PC-9 (cell line): Measurements from ENCODE around the gene NLGN2. TPM values are rescaled to one million over a fixed set of nuclear protein-coding genes. Genes with fewer than 3 reads are reported as not detected.
A peak's percentile ranks its signal among the peaks of the same experiment; 100 is the strongest.

Experiments used
- BruUV-seq: library from RNA; stranded (reverse); fragments of 400-500 nt; replicated peaks from 2 replicates; lab custom pipeline; 2021; lab: Mats Ljungman, UMichigan
- CTCF ChIA-PET: fragments of 300-600 bp; sonication (Branson Sonifier 250); formaldehyde crosslinking; loops from one replicate; lab custom pipeline; 2022; ENCODE audit warnings: antibody characterized with exemption; lab: Charles Lee
- POLR2A ChIA-PET: fragments of 300-600 bp; sonication (Branson Sonifier 250); formaldehyde crosslinking; loops from one replicate; lab custom pipeline; 2022; ENCODE audit warnings: antibody characterized with exemption; ENCODE audit not compliant: unreplicated experiment; lab: Charles Lee
- DNase-seq, 2 experiments: peaks; one replicate each; pipeline versions ENCODE4 v3.0.0 to v3.0.0-alpha.2; 2015 to 2022; ENCODE audit warnings: mixed read lengths in 1 of 2
- H2AFZ ChIP-seq: fragments of 200-600 bp; sonication (generic); 2 replicates; pipeline ENCODE4 v1.8.1; 2017; ENCODE audit warnings: antibody characterized with exemption
- H3F3A ChIP-seq: fragments of 200-600 bp; sonication (generic); 2 replicates; pipeline ENCODE4 v1.8.1; 2017; ENCODE audit warnings: antibody characterized with exemption, mild to moderate bottlenecking, low read depth; ENCODE audit not compliant: insufficient read depth
- H3K27ac ChIP-seq: fragments of 200-600 bp; sonication (generic); 2 replicates; pipeline ENCODE4 v1.6.1; 2016; ENCODE audit warnings: mixed run types
- H3K27me3 ChIP-seq: fragments of 200-600 bp; sonication (generic); 2 replicates; pipeline ENCODE4 v1.6.1; 2016; ENCODE audit warnings: low read depth, mixed run types; ENCODE audit not compliant: insufficient read depth
- H3K36me3 ChIP-seq: fragments of 200-600 bp; sonication (generic); 2 replicates; pipeline ENCODE4 v1.6.1; 2016; ENCODE audit warnings: low read depth, mixed run types
- H3K4me1 ChIP-seq: fragments of 200-600 bp; sonication (generic); replicated peaks from 2 replicates; pipeline ENCODE4 v1.6.1; 2016; ENCODE audit warnings: mixed run types; ENCODE audit not compliant: insufficient read depth
- H3K4me2 ChIP-seq: fragments of 200-600 bp; sonication (generic); 2 replicates; pipeline ENCODE4 v1.6.1; 2017; ENCODE audit warnings: mixed run types
- H3K4me3 ChIP-seq: fragments of 200-600 bp; sonication (generic); 2 replicates; pipeline ENCODE4 v1.6.1; 2016; ENCODE audit warnings: mixed run types
- H3K79me2 ChIP-seq: fragments of 200-600 bp; sonication (generic); 2 replicates; pipeline ENCODE4 v1.6.1; 2017; ENCODE audit warnings: low read depth, mixed run types
- H3K9me2 ChIP-seq: fragments of 200-600 bp; sonication (generic); 2 replicates; pipeline ENCODE4 v1.8.1; 2017; ENCODE audit warnings: mild to moderate bottlenecking; ENCODE audit not compliant: insufficient read depth
- H3K9me3 ChIP-seq: fragments of 200-600 bp; sonication (generic); 2 replicates; pipeline ENCODE4 v1.8.1; 2016; ENCODE audit warnings: low read depth; ENCODE audit not compliant: insufficient read depth
- H4K20me1 ChIP-seq: fragments of 200-600 bp; sonication (generic); 2 replicates; pipeline ENCODE4 v1.8.1; 2017; ENCODE audit not compliant: insufficient read depth
- EZH2 ChIP-seq: fragments of 200-600 bp; sonication (generic); IDR thresholded peaks from 2 replicates; pipeline ENCODE4 v1.8.0; 2017; ENCODE audit warnings: antibody characterized with exemption, low read depth
- intact Hi-C: fragments of 100-400 bp; cut with micrococcal nuclease; formaldehyde crosslinking; loops from one replicate; pipeline ENCODE4 v1.10.0; 2022; ENCODE audit not compliant: unreplicated experiment
- total RNA-seq: library from RNA; stranded (reverse); gene quantifications from 2 replicates; pipeline ENCODE4 v1.2.3, GENCODE V29; 2021
- TF ChIP-seq, protein P1 (sequence below): fragments of 200-600 bp; sonication (generic); conservative IDR thresholded peaks from 2 replicates; pipeline ENCODE4 v1.6.1; 2017; ENCODE audit warnings: mixed run types, antibody characterized with exemption, mild to moderate bottlenecking, moderate library complexity

The NLGN2 gene
- total RNA-seq, 1 experiment from 2014 or later = 86.3 TPM

DNA sequence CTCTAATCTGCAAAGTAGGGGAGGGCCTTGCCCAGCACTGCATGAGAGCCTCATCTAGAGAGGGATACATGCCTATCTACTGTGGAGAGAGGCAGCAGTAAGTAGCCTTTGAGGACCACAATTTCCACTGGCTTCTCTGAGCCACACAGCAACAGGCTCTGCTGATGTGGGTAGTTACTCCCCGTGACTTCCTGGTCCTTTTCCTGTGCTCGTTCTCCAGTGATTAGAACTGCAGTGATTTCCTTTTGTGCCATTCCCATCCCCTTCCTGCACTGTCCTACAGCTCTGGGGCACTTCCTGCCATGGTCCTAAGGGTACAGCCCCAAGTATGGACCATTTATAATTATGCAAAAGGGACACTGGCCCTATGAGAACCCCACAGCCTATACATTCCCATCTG is 16.3 kb upstream of the NLGN2 start:
- TF ChIP-seq, protein P1, sequence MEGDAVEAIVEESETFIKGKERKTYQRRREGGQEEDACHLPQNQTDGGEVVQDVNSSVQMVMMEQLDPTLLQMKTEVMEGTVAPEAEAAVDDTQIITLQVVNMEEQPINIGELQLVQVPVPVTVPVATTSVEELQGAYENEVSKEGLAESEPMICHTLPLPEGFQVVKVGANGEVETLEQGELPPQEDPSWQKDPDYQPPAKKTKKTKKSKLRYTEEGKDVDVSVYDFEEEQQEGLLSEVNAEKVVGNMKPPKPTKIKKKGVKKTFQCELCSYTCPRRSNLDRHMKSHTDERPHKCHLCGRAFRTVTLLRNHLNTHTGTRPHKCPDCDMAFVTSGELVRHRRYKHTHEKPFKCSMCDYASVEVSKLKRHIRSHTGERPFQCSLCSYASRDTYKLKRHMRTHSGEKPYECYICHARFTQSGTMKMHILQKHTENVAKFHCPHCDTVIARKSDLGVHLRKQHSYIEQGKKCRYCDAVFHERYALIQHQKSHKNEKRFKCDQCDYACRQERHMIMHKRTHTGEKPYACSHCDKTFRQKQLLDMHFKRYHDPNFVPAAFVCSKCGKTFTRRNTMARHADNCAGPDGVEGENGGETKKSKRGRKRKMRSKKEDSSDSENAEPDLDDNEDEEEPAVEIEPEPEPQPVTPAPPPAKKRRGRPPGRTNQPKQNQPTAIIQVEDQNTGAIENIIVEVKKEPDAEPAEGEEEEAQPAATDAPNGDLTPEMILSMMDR = no peak
- TF ChIP-seq EZH2 = no peak
- CTCF ChIA-PET = no interaction called here
- 0 out of 2 replicates have a peak, but pooled peaks cover 3% of the 10 kb centered on the region for H3K4me1 ChIP-seq
- POLR2A ChIA-PET = interaction anchor here (0.7 kb wide), 1 partner anchor 9 kb away, joined by 5 read pairs; no protein-coding TSS in a partner anchor
- H3F3A ChIP-seq = peaks cover 8% of the 10 kb centered on the region; the same call in 1 of the 2 replicates
- no TSS peak for BruUV-seq
- H2AFZ ChIP-seq = no peak overlapping the region
- H3K79me2 ChIP-seq = no peaks in the 10 kb centered on the region
- H3K9me2 ChIP-seq = no peaks in the 10 kb centered on the region
- intact Hi-C loops = no loop called here
- no peak overlapping the region for H3K27ac ChIP-seq
- no peak overlapping the region for H3K4me3 ChIP-seq
- no peak overlapping the region for H3K4me2 ChIP-seq
- H4K20me1 ChIP-seq = no peaks in the 10 kb centered on the region
- no peak for DNase-seq
- no peaks in the 10 kb centered on the region for H3K36me3 ChIP-seq
- no peaks in the 10 kb centered on the region for H3K27me3 ChIP-seq
- H3K9me3 ChIP-seq = no peaks in the 10 kb centered on the region

DNA sequence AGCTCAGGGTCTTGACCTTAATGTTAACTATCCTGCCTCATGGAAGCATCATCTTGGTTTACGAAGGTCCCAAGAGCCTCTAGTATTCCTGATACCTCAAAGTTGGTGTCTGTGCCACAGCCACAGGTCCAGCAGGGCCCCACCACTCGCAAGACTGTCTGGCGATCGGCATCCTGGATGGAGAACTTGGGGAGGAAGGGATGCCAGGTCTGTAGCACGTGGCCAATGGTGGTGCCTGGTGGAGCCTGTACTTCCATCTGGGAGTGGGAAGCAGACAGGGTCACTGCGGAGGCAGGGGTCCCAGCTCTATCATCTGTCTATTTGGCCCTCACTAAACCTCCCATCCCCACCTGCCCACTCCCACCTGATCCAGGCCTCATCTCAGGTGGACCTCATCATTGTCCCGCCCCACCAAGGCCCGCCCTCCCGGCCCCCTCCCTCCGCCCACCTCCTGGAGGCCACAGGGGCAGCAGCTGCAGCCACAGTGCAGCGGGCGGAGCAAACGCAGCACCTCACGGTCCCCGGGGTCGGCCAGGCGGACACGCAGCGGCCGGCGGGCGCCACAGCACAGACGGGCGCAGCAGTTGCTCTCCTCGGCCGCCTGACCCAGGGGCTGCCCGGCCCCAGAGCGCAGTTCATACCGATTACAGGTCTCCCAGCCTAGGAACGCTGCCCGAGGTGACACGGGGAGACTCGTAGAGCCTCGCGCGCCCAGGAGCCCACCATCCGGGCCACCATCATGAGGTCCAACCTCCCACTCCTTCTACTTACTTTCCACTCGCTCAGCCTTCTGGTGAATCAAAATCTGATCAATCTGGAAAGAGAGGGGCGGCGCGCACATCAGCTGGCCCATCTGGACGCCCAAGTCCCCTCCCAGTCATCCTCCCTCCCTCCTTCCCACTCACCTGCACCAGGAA is 14.7 kb upstream of the NLGN2 start:
- Histone ChIP-seq H3K36me3 (no peaks in the 10 kb centered on the region), H3K4me3 (peak overlapping the region; percentile 78), H2AFZ (no peak overlapping the region), H3K4me2 (peak overlapping the region; percentile 95), H3K9me3 (no peaks in the 10 kb centered on the region), H3K27ac (no peak overlapping the region), H4K20me1 (no peaks in the 10 kb centered on the region), H3K9me2 (no peaks in the 10 kb centered on the region), H3K4me1 (0 out of 2 replicates have a peak, but pooled peaks cover 3% of the 10 kb centered on the region), H3K79me2 (no peaks in the 10 kb centered on the region), H3K27me3 (no peaks in the 10 kb centered on the region), H3F3A (peaks cover 8% of the 10 kb centered on the region; the same call in 1 of the 2 replicates)
- intact Hi-C loops = no loop called here
- CTCF ChIA-PET = no interaction called here
- no peak for DNase-seq
- POLR2A ChIA-PET = interaction anchor here (0.6 to 0.8 kb wide), 3 partner anchors 35 to 92 kb away, joined by 3 to 6 read pairs (median 5); no protein-coding TSS in a partner anchor
- BruUV-seq = no TSS peak
- TF ChIP-seq, protein P1 = no peak
- TF ChIP-seq EZH2 = no peak

DNA sequence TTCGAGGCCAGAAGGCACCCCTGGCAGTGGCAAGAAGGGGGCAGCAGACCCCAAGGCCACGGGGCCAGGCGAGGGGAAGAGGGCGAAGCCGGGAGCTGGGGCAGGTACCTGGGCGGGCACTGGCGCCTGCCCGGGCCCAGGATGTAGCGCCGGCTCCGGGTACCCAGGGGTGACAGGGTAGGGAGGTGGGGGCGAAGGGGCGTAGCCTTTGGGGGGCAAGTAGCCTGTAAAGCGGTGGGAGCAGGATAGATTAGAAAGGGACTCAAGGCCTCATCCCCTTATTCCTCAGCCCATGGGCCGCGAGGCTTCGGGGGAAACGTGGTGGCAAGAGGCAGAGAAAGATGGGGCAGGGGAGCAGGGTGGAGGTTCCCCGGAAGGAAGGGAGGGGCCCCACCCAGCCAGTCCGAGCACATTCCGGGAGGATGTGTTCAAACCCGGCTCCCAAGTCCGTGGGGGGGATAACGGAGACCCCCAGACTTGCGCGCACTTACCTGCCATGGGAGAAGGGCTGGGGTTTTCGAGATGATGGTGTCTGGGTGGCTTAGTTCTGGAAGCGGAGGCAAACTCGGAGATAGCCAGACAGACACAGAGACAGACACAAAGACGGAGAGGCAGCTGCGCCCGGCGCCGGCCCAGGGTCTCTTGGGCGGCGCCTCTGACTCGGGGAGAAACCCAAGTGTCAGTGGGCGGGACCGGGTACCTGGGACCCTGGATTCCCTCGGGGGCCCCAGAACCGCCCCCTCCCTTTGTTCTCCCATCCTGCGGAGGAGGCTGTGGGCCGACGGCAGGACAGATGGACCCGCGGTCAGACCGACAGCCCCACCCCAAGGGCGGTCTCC is 13.8 kb upstream of the NLGN2 start:
- no peak overlapping the region for H3K27ac ChIP-seq

More for the DNA sequence above, 13.8 kb upstream of the NLGN2 start:
- Histone ChIP-seq H3K4me3 (peak overlapping the region; percentile 78), H3K9me2 (no peaks in the 10 kb centered on the region), H3K4me2 (peak overlapping the region; percentile 95), H3K79me2 (no peaks in the 10 kb centered on the region), H3K27me3 (no peaks in the 10 kb centered on the region), H3K36me3 (no peaks in the 10 kb centered on the region), H3F3A (peaks cover 8% of the 10 kb centered on the region; the same call in 1 of the 2 replicates), H3K9me3 (no peaks in the 10 kb centered on the region), H2AFZ (peak overlapping the region; percentile 71; the same call in 1 of the 2 replicates), H4K20me1 (no peaks in the 10 kb centered on the region), H3K4me1 (0 out of 2 replicates have a peak, but pooled peaks cover 3% of the 10 kb centered on the region)
- POLR2A ChIA-PET = interaction anchor here (0.5 to 1.3 kb wide), 8 partner anchors 8 to 196 kb away, joined by 3 to 31 read pairs (median 4); partner anchors contain the start of genes SOX15, TMEM102 and TMEM256
- DNase-seq = peak in 1 of 2 experiments; percentile 54
- intact Hi-C loops = loop anchor here (1.0 to 2.0 kb wide), 3 partner anchors 10 to 165 kb away; partner anchors contain the start of genes TMEM256 and TNFSF13
- CTCF ChIA-PET = interaction anchor here (1.0 kb wide), 1 partner anchor 42 kb away, joined by 3 read pairs; the partner anchor contains the start of gene TMEM102
- no peak for TF ChIP-seq EZH2
- TF ChIP-seq, protein P1 = no peak
- TSS peak; percentile 35 for BruUV-seq
